ENCODE results near the gene SRC.

The SRC gene

GRCh38 chr20:37340998-37341397, 4.9 kb upstream of the SRC start:
- in situ Hi-C loops (cut with MboI; ENCODE audit: low pct_unique_long_range_greater_than_20kb, low sequenced_read_pairs, unreplicated experiment) = no loop called here
- DNase-seq (ENCODE audit: low spot score) = no peak
- TF ChIP-seq CTCF (IDR thresholded peaks at IDR 0.05; ENCODE audit: extremely low read depth, insufficient read depth, missing control alignments) = no peak

GRCh38 chr20:37341632-37342031, 4.3 kb upstream of the SRC start:
- no peak for TF ChIP-seq CTCF (IDR thresholded peaks at IDR 0.05; ENCODE audit: extremely low read depth, insufficient read depth, missing control alignments)
- DNase-seq (ENCODE audit: low spot score) = no peak
- in situ Hi-C loops (cut with MboI; ENCODE audit: low pct_unique_long_range_greater_than_20kb, low sequenced_read_pairs, unreplicated experiment) = no loop called here

- no peak for DNase-seq (ENCODE audit: low spot score)
- TF ChIP-seq CTCF (IDR thresholded peaks at IDR 0.05; ENCODE audit: extremely low read depth, insufficient read depth, missing control alignments) = no peak
- in situ Hi-C loops (cut with MboI; ENCODE audit: low pct_unique_long_range_greater_than_20kb, low sequenced_read_pairs, unreplicated experiment) = no loop called here
Observed at GRCh38 chr20:37342231-37343177, 3.4 kb upstream of the SRC start.

GRCh38 chr20:37343212-37343993, 2.5 kb upstream of the SRC start:
- in situ Hi-C loops (cut with MboI; ENCODE audit: low pct_unique_long_range_greater_than_20kb, low sequenced_read_pairs, unreplicated experiment) = no loop called here
- no peak for TF ChIP-seq CTCF (IDR thresholded peaks at IDR 0.05; ENCODE audit: extremely low read depth, insufficient read depth, missing control alignments)
- DNase-seq (ENCODE audit: low spot score) = no peak

- no peak for TF ChIP-seq CTCF (IDR thresholded peaks at IDR 0.05; ENCODE audit: extremely low read depth, insufficient read depth, missing control alignments)
- no peak for DNase-seq (ENCODE audit: low spot score)
- in situ Hi-C loops (cut with MboI; ENCODE audit: low pct_unique_long_range_greater_than_20kb, low sequenced_read_pairs, unreplicated experiment) = no loop called here
Observed at GRCh38 chr20:37343994-37344355, 2.0 kb upstream of the SRC start.

- in situ Hi-C loops (cut with MboI; ENCODE audit: low pct_unique_long_range_greater_than_20kb, low sequenced_read_pairs, unreplicated experiment) = no loop called here
Observed at GRCh38 chr20:37344506-37345338, 1.2 kb upstream of the SRC start.

More at GRCh38 chr20:37344506-37345338, 1.2 kb upstream of the SRC start:
- TF ChIP-seq CTCF (IDR thresholded peaks at IDR 0.05; ENCODE audit: extremely low read depth, insufficient read depth, missing control alignments) = no peak
- DNase-seq (ENCODE audit: low spot score) = no peak
